Measurements from ENCODE around the gene CCR4. TPM values are rescaled to one million over a fixed set of nuclear protein-coding genes. Genes with fewer than 3 reads are reported as not detected.

CCR4 gene
- polyA plus RNA-seq, 1 donor from 2014 or later: not detected

DNA sequence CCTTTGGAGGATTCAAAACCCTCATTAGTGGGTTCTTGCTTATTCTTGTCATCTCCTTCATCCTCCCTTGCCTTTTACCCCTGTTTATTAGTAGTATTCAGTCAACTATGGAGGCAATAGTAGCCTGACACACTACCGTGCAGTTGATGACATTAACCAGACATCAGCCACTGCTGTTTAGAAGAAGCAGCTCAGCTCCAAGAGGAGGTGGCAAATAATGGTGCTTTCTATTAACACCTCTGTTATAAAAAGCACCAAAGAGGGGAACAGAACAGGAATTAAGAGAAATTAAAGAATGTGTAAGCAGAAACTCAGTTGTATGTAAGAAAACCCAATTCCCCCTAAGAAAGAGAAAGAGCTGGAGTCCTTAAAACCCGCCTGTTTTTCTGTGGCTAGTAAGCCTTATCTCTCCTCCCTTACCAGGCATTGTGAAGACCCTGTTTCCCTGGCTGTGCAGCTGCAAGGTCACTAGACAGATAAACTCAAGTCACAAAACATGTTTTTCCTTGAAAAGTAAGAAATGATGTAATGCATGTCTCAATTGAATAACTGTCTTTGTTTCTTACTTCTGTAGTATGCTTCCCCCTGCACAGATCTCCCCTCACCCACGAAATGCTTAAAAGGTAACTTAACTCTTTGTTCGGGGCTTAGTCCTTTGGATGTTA, 21.2 kb downstream of the CCR4 start:
- no peak overlapping the region for H2AFZ ChIP-seq (ENCODE audit: low read depth, low read length)
- no peak overlapping the region for H3K9ac ChIP-seq (ENCODE audit: low read length)
- no peaks in the 10 kb centered on the region for H4K20me1 ChIP-seq (ENCODE audit: insufficient read depth)
- H3K79me2 ChIP-seq (replicated peaks; ENCODE audit: insufficient read depth, low read length): no peaks in the 10 kb centered on the region
- TF ChIP-seq TAF1 (IDR thresholded peaks at IDR 0.05; ENCODE audit: low read depth): no peak
- no peak for TF ChIP-seq POLR2AphosphoS5 (IDR thresholded peaks at IDR 0.05)
- TF ChIP-seq REST (IDR thresholded peaks at IDR 0.05; ENCODE audit: borderline replicate concordance): no peak
- TF ChIP-seq EP300 (conservative IDR thresholded peaks at IDR 0.05; ENCODE audit: poor library complexity, severe bottlenecking): no peak
- no peak for TF ChIP-seq RAD21 (conservative IDR thresholded peaks at IDR 0.05)
- no peak for TF ChIP-seq MXI1 (conservative IDR thresholded peaks at IDR 0.05; ENCODE audit: poor library complexity, severe bottlenecking)
- TF ChIP-seq SMC3 (conservative IDR thresholded peaks at IDR 0.05; ENCODE audit: poor library complexity): no peak
- H3K36me3 ChIP-seq (ENCODE audit: insufficient read depth, low read length): no peaks in the 10 kb centered on the region
- no peaks in the 10 kb centered on the region for H3F3A ChIP-seq (ENCODE audit: insufficient read depth, low read length, poor library complexity, severe bottlenecking)
- no peak overlapping the region for H3K4me3 ChIP-seq (ENCODE audit: low read length)
- H3K9me2 ChIP-seq (ENCODE audit: insufficient read depth, low read length): no peaks in the 10 kb centered on the region
- H3K27me3 ChIP-seq (ENCODE audit: insufficient read depth, low read depth, low read length): no peaks in the 10 kb centered on the region
- H3K27ac ChIP-seq (ENCODE audit: low read length): no peak overlapping the region
- H3K4me2 ChIP-seq (ENCODE audit: low read length): no peak overlapping the region
- H3K9me3 ChIP-seq (ENCODE audit: low read length): no peaks in the 10 kb centered on the region

DNA sequence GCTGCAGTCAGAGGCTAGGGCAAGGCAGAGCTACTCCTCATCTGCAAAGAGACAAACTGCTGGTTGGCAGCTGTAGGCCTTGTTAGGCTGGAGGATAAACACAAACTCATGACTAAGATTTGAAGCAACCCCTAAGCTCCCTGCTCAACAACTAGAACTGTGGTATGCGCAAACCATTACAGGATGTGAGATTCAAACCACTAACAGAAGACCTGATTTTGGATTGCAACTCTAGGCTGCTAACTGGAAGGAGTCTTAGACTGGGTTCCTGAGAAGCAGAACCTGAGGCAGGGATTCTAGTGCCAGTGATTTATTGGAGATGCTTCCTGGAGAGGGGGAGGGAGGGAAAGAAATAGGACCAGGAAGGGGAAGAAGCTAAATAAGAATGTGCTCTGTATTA, 22.5 kb downstream of the CCR4 start:
- Histone ChIP-seq H3K79me2 (replicated peaks; ENCODE audit: insufficient read depth, low read length) (no peaks in the 10 kb centered on the region), H4K20me1 (ENCODE audit: insufficient read depth) (no peaks in the 10 kb centered on the region), H3F3A (ENCODE audit: insufficient read depth, low read length, poor library complexity, severe bottlenecking) (no peaks in the 10 kb centered on the region), H3K9me2 (ENCODE audit: insufficient read depth, low read length) (no peaks in the 10 kb centered on the region), H3K9ac (ENCODE audit: low read length) (no peak overlapping the region), H3K27me3 (ENCODE audit: insufficient read depth, low read depth, low read length) (no peaks in the 10 kb centered on the region), H3K9me3 (ENCODE audit: low read length) (no peaks in the 10 kb centered on the region), H3K27ac (ENCODE audit: low read length) (no peak overlapping the region), H3K36me3 (ENCODE audit: insufficient read depth, low read length) (no peaks in the 10 kb centered on the region), H3K4me3 (ENCODE audit: low read length) (no peak overlapping the region), H3K4me2 (ENCODE audit: low read length) (no peak overlapping the region), H2AFZ (ENCODE audit: low read depth, low read length) (no peak overlapping the region)
- no peak for TF ChIP-seq RAD21 (conservative IDR thresholded peaks at IDR 0.05)
- no peak for TF ChIP-seq EP300 (conservative IDR thresholded peaks at IDR 0.05; ENCODE audit: poor library complexity, severe bottlenecking)
- TF ChIP-seq TAF1 (IDR thresholded peaks at IDR 0.05; ENCODE audit: low read depth): no peak
- TF ChIP-seq, protein P1, sequence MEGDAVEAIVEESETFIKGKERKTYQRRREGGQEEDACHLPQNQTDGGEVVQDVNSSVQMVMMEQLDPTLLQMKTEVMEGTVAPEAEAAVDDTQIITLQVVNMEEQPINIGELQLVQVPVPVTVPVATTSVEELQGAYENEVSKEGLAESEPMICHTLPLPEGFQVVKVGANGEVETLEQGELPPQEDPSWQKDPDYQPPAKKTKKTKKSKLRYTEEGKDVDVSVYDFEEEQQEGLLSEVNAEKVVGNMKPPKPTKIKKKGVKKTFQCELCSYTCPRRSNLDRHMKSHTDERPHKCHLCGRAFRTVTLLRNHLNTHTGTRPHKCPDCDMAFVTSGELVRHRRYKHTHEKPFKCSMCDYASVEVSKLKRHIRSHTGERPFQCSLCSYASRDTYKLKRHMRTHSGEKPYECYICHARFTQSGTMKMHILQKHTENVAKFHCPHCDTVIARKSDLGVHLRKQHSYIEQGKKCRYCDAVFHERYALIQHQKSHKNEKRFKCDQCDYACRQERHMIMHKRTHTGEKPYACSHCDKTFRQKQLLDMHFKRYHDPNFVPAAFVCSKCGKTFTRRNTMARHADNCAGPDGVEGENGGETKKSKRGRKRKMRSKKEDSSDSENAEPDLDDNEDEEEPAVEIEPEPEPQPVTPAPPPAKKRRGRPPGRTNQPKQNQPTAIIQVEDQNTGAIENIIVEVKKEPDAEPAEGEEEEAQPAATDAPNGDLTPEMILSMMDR (IDR thresholded peaks at IDR 0.05; ENCODE audit: poor library complexity, severe bottlenecking): no peak
- no peak for TF ChIP-seq REST (IDR thresholded peaks at IDR 0.05; ENCODE audit: borderline replicate concordance)
- no peak for TF ChIP-seq MXI1 (conservative IDR thresholded peaks at IDR 0.05; ENCODE audit: poor library complexity, severe bottlenecking)
- no peak for TF ChIP-seq SMC3 (conservative IDR thresholded peaks at IDR 0.05; ENCODE audit: poor library complexity)
- no peak for TF ChIP-seq POLR2AphosphoS5 (IDR thresholded peaks at IDR 0.05)
- TF ChIP-seq EZH2 (IDR thresholded peaks at IDR 0.05; ENCODE audit: borderline replicate concordance, insufficient read depth, low read length, poor library complexity, severe bottlenecking): no peak
